Neuronal stem cell (in vitro differentiated cells): ENCODE measurements around the gene NKX2-1.

Source experiments
- DNase-seq: peaks from one replicate; pipeline ENCODE4 v3.0.0-alpha.2; 2013; ENCODE audit warnings: low spot score
- H2AFZ ChIP-seq: one replicate; pipeline ENCODE4 v1.6.1; 2013; ENCODE audit warnings: mild to moderate bottlenecking, low read length, inconsistent platforms
- H2AK5ac ChIP-seq: 2 replicates; pipeline ENCODE4 v1.6.1; 2013; ENCODE audit warnings: low read depth, mild to moderate bottlenecking, inconsistent platforms, low read length, moderate library complexity, mixed read lengths
- H2BK120ac ChIP-seq: 2 replicates; pipeline ENCODE4 v1.6.1; 2013; ENCODE audit warnings: low read depth, mild to moderate bottlenecking, inconsistent platforms, low read length, moderate library complexity, mixed read lengths
- H2BK12ac ChIP-seq: one replicate; pipeline ENCODE4 v1.6.1; 2013; ENCODE audit warnings: low read length, inconsistent platforms
- H2BK15ac ChIP-seq: 2 replicates; pipeline ENCODE4 v1.6.1; 2013; ENCODE audit warnings: mild to moderate bottlenecking, low read length, inconsistent platforms, mixed read lengths
- H2BK5ac ChIP-seq: one replicate; pipeline ENCODE4 v1.6.1; 2013; ENCODE audit warnings: inconsistent platforms, mild to moderate bottlenecking, low read length, moderate library complexity
- H3K14ac ChIP-seq: one replicate; pipeline ENCODE4 v1.6.1; 2013; ENCODE audit warnings: low read length, inconsistent platforms
- H3K18ac ChIP-seq: 2 replicates; pipeline ENCODE4 v1.6.1; 2013; ENCODE audit warnings: low read length, inconsistent platforms
- H3K23ac ChIP-seq: 2 replicates; pipeline ENCODE4 v1.6.1; 2013; ENCODE audit warnings: low read depth, mild to moderate bottlenecking, mixed read lengths, low read length, inconsistent platforms; ENCODE audit not compliant: poor library complexity
- H3K27ac ChIP-seq: replicated peaks from 3 replicates; pipeline ENCODE4 v1.5.1; 2013; ENCODE audit warnings: low read length, inconsistent platforms
- H3K27me3 ChIP-seq, 3 experiments: 2 replicates each; pipeline ENCODE4 v1.6.1; 2013; ENCODE audit warnings: low read length in 3 of 3, mild to moderate bottlenecking in 2 of 3, inconsistent platforms in 1 of 3, low read depth in 1 of 3, mixed read lengths in 1 of 3, moderate library complexity in 1 of 3; ENCODE audit not compliant: control insufficient read depth in 3 of 3, insufficient read depth in 3 of 3
- H3K36me3 ChIP-seq, 2 donors: replicated peaks in 1 of 2; 2 replicates each; pipeline ENCODE4 v1.6.1; 2013; ENCODE audit warnings: low read length in 2 of 2; ENCODE audit not compliant: control insufficient read depth in 2 of 2, insufficient read depth in 2 of 2
- H3K4ac ChIP-seq: 2 replicates; pipeline ENCODE4 v1.6.1; 2013; ENCODE audit warnings: inconsistent platforms, mild to moderate bottlenecking, low read length, moderate library complexity
- H3K4me1 ChIP-seq, 2 donors: 1 replicate in 1 of 2; 2 replicates in 1 of 2; pipeline ENCODE4 v1.6.1; 2013; ENCODE audit warnings: low read length in 2 of 2, low read depth in 1 of 2; ENCODE audit not compliant: control insufficient read depth in 2 of 2, insufficient read depth in 1 of 2
- H3K4me2 ChIP-seq: one replicate; pipeline ENCODE4 v1.6.1; 2013; ENCODE audit warnings: mild to moderate bottlenecking, low read length, inconsistent platforms; ENCODE audit not compliant: insufficient read depth, poor library complexity, severe bottlenecking
- H3K4me3 ChIP-seq, 2 donors: 2 replicates each; pipeline ENCODE4 v1.5.1; 2013; ENCODE audit warnings: low read length in 2 of 2, mild to moderate bottlenecking in 2 of 2, inconsistent platforms in 1 of 2, moderate library complexity in 1 of 2
- H3K79me1 ChIP-seq: one replicate; pipeline ENCODE4 v1.6.1; 2013; ENCODE audit warnings: low read depth, mild to moderate bottlenecking, inconsistent platforms, low read length, moderate library complexity
- H3K9ac ChIP-seq: one replicate; pipeline ENCODE4 v1.6.1; 2013; ENCODE audit warnings: mild to moderate bottlenecking, low read depth, low read length, inconsistent platforms; ENCODE audit not compliant: poor library complexity
- H3K9me3 ChIP-seq, 2 donors: replicated peaks in 1 of 2; 2 replicates each; pipeline versions ENCODE3 to v1.6.1; 2013; ENCODE audit warnings: low read length in 2 of 2, mild to moderate bottlenecking in 2 of 2, inconsistent platforms in 1 of 2, low read depth in 1 of 2, mixed read lengths in 1 of 2, moderate library complexity in 1 of 2; ENCODE audit not compliant: control insufficient read depth in 2 of 2, insufficient read depth in 1 of 2
- H4K8ac ChIP-seq: one replicate; pipeline ENCODE4 v1.6.1; 2013; ENCODE audit warnings: low read depth, mild to moderate bottlenecking, inconsistent platforms, low read length, moderate library complexity
- H4K91ac ChIP-seq: one replicate; pipeline ENCODE4 v1.6.1; 2013; ENCODE audit warnings: low read length, low read depth, mild to moderate bottlenecking, inconsistent platforms; ENCODE audit not compliant: poor library complexity
- WGBS, 2 donors: extraction: QIAGEN DNeasy Blood & Tissue Kit; methylation state at CpG; one replicate each; pipeline ENCODE4 v1.1.7; 2013; ENCODE audit warnings: missing lambda C conversion rate in 2 of 2, mixed read lengths in 1 of 2; ENCODE audit not compliant: insufficient read length in 2 of 2, insufficient replicate concordance in 1 of 2; ENCODE audit errors: extremely low coverage in 2 of 2; 5-methylcytosine and 5-hydroxymethylcytosine counted together

The NKX2-1 gene

DNA sequence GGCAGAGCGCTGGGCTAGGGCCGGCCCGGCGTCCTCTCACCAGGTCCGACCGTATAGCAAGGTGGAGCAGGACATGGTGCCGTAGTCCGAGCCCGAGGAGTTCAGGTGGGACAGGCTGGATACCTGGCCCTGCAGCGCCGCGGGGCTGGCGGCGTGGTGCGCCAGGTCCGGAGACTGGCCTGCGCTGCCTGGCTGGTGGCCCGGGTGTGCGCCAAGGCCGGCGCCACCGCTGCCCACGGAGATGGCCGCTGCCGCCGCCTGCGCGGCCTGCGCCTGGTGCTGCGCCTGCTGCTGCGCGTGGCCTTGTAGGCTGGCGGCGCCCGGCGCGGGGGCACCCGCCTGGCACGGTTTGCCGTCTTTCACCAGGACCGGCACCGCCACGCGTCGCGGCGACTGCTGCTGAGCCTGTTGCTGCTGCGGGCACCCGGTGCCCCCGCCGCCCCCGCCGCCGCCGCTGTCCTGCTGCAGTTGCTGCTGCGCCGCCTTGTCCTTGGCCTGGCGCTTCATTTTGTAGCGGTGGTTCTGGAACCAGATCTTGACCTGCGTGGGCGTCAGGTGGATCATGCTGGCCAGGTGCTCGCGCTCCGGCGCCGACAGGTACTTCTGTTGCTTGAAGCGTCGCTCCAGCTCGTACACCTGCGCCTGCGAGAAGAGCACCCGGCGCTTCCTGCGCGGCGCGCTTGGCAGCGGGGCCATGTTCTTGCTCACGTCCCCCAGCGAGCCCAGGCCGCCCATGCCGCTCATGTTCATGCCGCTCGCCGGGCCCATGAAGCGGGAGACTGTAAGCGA, 2.6 kb downstream of the NKX2-1 start:
- Histone ChIP-seq H2AK5ac (peak overlapping the region; percentile 91), H3K4ac (no peak overlapping the region), H3K27me3 (peaks cover 77 to 100% (median 100%) of the 10 kb centered on the region in 3 experiments), H3K9me3 (no peaks in the 10 kb centered on the region), H2BK12ac (peak overlapping the region; percentile 90), H4K8ac (no peak overlapping the region), H2BK15ac (peak overlapping the region; percentile 85), H2BK120ac (peak overlapping the region; percentile 47), H3K18ac (peak overlapping the region; percentile 19), H2AFZ (peak overlapping the region; percentile 59), H4K91ac (no peak overlapping the region), H3K4me2 (peak overlapping the region; percentile 11), H3K4me1 (peaks cover 0 to 18% of the 10 kb centered on the region in 2 donors), H3K27ac (no peak overlapping the region), H3K9ac (peak overlapping the region; percentile 60), H3K36me3 (no peaks in the 10 kb centered on the region), H3K79me1 (no peaks in the 10 kb centered on the region), H3K14ac (peak overlapping the region; percentile 31), H3K4me3 (no peak overlapping the region), H2BK5ac (no peak overlapping the region), H3K23ac (peak overlapping the region; percentile 87)
- WGBS, 2 donors, result no CpG with 5 or more reads among the region's 87 CpGs
- DNase-seq, result no peak

DNA sequence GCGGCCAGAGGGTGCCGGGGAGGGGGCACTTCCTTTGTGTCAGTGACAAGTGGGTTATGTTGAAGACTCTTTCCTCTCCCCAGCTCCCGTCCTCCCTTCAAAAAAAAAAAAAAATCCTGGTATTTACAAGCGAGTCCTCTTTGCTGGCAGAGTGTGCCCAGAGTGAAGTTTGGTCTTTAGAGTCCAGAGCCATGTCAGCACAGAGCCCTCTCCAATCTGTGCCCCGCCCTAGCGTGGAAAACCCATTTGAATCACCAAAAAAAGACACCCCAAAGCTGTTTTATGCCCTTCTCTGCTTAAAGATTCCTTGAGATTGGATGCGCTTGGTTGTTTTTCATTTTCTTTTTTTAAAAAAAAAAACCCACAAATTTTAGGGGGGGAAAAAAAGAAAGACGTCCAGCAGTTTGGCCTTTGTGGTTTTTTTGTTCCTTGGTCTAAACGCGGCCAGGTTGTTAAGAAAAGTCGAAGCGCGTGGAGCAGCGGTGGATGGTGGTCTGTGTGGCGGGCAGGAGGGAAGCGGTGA, 3.3 kb downstream of the NKX2-1 start:
- Histone ChIP-seq H3K9ac (no peak overlapping the region), H3K79me1 (no peaks in the 10 kb centered on the region), H3K27me3 (peaks cover 76 to 100% (median 100%) of the 10 kb centered on the region in 3 experiments), H3K4me1 (peaks cover 0 to 15% of the 10 kb centered on the region in 2 donors), H3K4me2 (no peak overlapping the region), H2BK12ac (peak overlapping the region; percentile 35), H3K23ac (peak overlapping the region; percentile 87), H3K36me3 (no peaks in the 10 kb centered on the region), H2BK5ac (no peak overlapping the region), H2BK120ac (no peak overlapping the region), H3K14ac (peak overlapping the region; percentile 31), H2BK15ac (no peak overlapping the region), H3K27ac (no peak overlapping the region), H2AFZ (no peak overlapping the region), H4K8ac (no peak overlapping the region), H3K18ac (peak overlapping the region; percentile 19), H3K4me3 (no peak overlapping the region), H2AK5ac (no peak overlapping the region), H4K91ac (no peak overlapping the region), H3K9me3 (no peaks in the 10 kb centered on the region), H3K4ac (no peak overlapping the region)
- DNase-seq, result no peak
- no CpG with 5 or more reads among the region's 16 CpGs for WGBS, 2 donors

DNA sequence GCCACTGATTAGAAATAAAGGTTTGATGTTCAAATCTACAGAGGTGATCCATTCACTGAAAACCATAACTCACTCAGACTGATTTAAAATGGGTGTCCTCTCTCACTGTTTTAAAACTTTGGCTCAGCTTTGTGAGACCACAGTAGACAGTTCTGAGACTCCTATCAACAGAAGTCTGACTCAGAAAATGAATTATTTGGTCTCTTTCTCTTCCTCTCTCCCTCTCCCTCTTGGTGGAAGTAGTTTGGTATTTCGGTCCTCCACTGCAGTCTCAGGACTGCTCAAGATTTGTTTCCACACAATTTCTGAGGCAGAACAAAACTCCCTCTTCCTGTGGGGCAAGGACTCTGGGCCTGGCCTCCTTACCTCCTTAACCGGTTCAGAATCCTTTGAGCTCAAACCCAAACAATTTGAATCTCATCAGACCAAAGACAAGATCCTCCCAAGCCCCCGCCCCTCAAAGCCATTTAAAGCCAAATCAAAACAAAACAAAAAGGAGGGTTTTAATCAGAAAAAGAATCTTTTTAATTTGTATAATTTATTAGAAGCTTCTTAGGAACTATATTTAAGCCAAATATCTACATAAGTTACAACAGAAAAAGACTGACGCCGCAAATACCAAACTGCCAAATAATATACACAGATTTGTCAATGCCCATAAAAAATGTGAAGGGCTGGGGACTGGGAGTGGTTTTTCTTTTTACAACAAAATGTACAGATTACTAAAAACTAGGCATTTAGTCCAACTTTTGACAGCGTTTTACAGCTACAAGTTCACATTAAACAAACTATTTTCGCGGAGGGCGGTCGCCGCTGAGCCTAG, 3.9 kb downstream of the NKX2-1 start:
- no peaks in the 10 kb centered on the region for H3K79me1 ChIP-seq
- peaks cover 71 to 100% (median 94%) of the 10 kb centered on the region in 3 experiments for H3K27me3 ChIP-seq
- no peak overlapping the region for H2BK12ac ChIP-seq
- H3K4me3 ChIP-seq, result no peak overlapping the region
- H3K18ac ChIP-seq, result no peak overlapping the region
- WGBS, 2 donors, result no CpG with 5 or more reads among the region's 11 CpGs
- H2AFZ ChIP-seq, result no peak overlapping the region
- H3K27ac ChIP-seq, result no peak overlapping the region
- H3K4me1 ChIP-seq, result peaks cover 0 to 14% of the 10 kb centered on the region in 2 donors
- H3K4me2 ChIP-seq, result no peak overlapping the region
- H2BK15ac ChIP-seq, result no peak overlapping the region
- H2BK120ac ChIP-seq, result no peak overlapping the region
- H2AK5ac ChIP-seq, result no peak overlapping the region
- no peaks in the 10 kb centered on the region for H3K36me3 ChIP-seq
- H3K23ac ChIP-seq, result no peak overlapping the region
- H3K4ac ChIP-seq, result no peak overlapping the region
- no peak overlapping the region for H4K8ac ChIP-seq
- H3K14ac ChIP-seq, result no peak overlapping the region
- no peaks in the 10 kb centered on the region for H3K9me3 ChIP-seq
- DNase-seq, result no peak
- H4K91ac ChIP-seq, result no peak overlapping the region
- H2BK5ac ChIP-seq, result no peak overlapping the region
- H3K9ac ChIP-seq, result no peak overlapping the region
